Neural crest cell (in vitro differentiated cells): Measurements from ENCODE around the gene RALGAPA2. TPM values are rescaled to one million over a fixed set of nuclear protein-coding genes. Genes with fewer than 3 reads are reported as not detected.

Experiments used
- DNase-seq: peaks from one replicate; pipeline ENCODE4 v3.0.0; 2021; ENCODE audit warnings: low read depth, mixed read lengths, low spot score
- H3K27ac Mint-ChIP-seq: one replicate; pipeline ENCODE4 v1.8.0; 2021; ENCODE audit warnings: mild to moderate bottlenecking, mixed read lengths; ENCODE audit not compliant: unreplicated experiment
- H3K27me3 Mint-ChIP-seq: 2 replicates; pipeline ENCODE4 v1.8.0; 2021; ENCODE audit warnings: low read depth, mild to moderate bottlenecking, mixed read lengths
- H3K36me3 Mint-ChIP-seq: 2 replicates; pipeline ENCODE4 v1.8.0; 2021; ENCODE audit warnings: low read depth, mild to moderate bottlenecking, mixed read lengths
- H3K4me1 Mint-ChIP-seq: 2 replicates; pipeline ENCODE4 v1.8.0; 2021; ENCODE audit warnings: mixed read lengths
- H3K4me3 Mint-ChIP-seq: one replicate; pipeline ENCODE4 v1.8.0; 2021; ENCODE audit warnings: mild to moderate bottlenecking, mixed read lengths
- H3K9me3 Mint-ChIP-seq: 2 replicates; pipeline ENCODE4 v1.8.0; 2021; ENCODE audit warnings: mixed read lengths
- CTCF ChIP-seq: fragments of 200-600 bp; sonication (generic); conservative IDR thresholded peaks from 2 replicates; pipeline ENCODE4 v1.5.0; 2021; ENCODE audit warnings: antibody characterized with exemption, mild to moderate bottlenecking
- total RNA-seq: library from RNA; stranded (reverse); gene quantifications from 2 replicates; pipeline ENCODE4 v1.2.1, GENCODE V29; 2021

The RALGAPA2 gene
- total RNA-seq, 1 donor from 2014 or later: 29.3 TPM

- Mint-ChIP-seq H3K9me3 (peaks cover 4% of the 10 kb centered on the region), H3K27ac (no peak overlapping the region), H3K36me3 (no peaks in the 10 kb centered on the region), H3K4me1 (peaks cover 34% of the 10 kb centered on the region), H3K4me3 (no peak overlapping the region), H3K27me3 (peaks cover 16% of the 10 kb centered on the region)
- DNase-seq: no peak
- no peak for TF ChIP-seq CTCF
Observed at GRCh38 chr20:20741087-20742045, 28.9 kb upstream of the RALGAPA2 start.

- Mint-ChIP-seq H3K4me1 (peaks cover 34% of the 10 kb centered on the region), H3K27ac (no peak overlapping the region), H3K9me3 (peaks cover 4% of the 10 kb centered on the region), H3K27me3 (peaks cover 17% of the 10 kb centered on the region), H3K4me3 (no peak overlapping the region), H3K36me3 (no peaks in the 10 kb centered on the region)
- DNase-seq: no peak
- no peak for TF ChIP-seq CTCF
Observed at GRCh38 chr20:20740541-20740940, 28.1 kb upstream of the RALGAPA2 start.

GRCh38 chr20:20737158-20737557 lies 24.7 kb upstream of the RALGAPA2 start:
- H3K27me3 Mint-ChIP-seq: peaks cover 17% of the 10 kb centered on the region
- TF ChIP-seq CTCF: no peak
- H3K9me3 Mint-ChIP-seq: no peaks in the 10 kb centered on the region
- H3K36me3 Mint-ChIP-seq: no peaks in the 10 kb centered on the region
- no peak for DNase-seq
- H3K4me1 Mint-ChIP-seq: peaks cover 12% of the 10 kb centered on the region
- H3K27ac Mint-ChIP-seq: no peak overlapping the region
- no peak overlapping the region for H3K4me3 Mint-ChIP-seq

GRCh38 chr20:20736303-20736702 lies 23.9 kb upstream of the RALGAPA2 start:
- Mint-ChIP-seq H3K4me3 (no peak overlapping the region), H3K9me3 (no peaks in the 10 kb centered on the region)

GRCh38 chr20:20734475-20734948 lies 22.1 kb upstream of the RALGAPA2 start:
- Mint-ChIP-seq H3K4me1 (peaks cover 5% of the 10 kb centered on the region), H3K27me3 (peaks cover 6% of the 10 kb centered on the region), H3K36me3 (no peaks in the 10 kb centered on the region), H3K4me3 (no peak overlapping the region), H3K27ac (no peak overlapping the region), H3K9me3 (no peaks in the 10 kb centered on the region)
- DNase-seq: no peak
- no peak for TF ChIP-seq CTCF

More at GRCh38 chr20:20736303-20736702, 23.9 kb upstream of the RALGAPA2 start:
- H3K27ac Mint-ChIP-seq: no peak overlapping the region
- DNase-seq: no peak
- H3K4me1 Mint-ChIP-seq: peaks cover 5% of the 10 kb centered on the region
- no peaks in the 10 kb centered on the region for H3K36me3 Mint-ChIP-seq
- TF ChIP-seq CTCF: no peak
- peaks cover 15% of the 10 kb centered on the region for H3K27me3 Mint-ChIP-seq
